Omental fat pad (tissue), 4 donors: Measurements from ENCODE around the gene RNF123. TPM values are rescaled to one million over a fixed set of nuclear protein-coding genes. Genes with fewer than 3 reads are reported as not detected.

Source experiments
- ATAC-seq: fragments of 150-250 bp; one replicate; pipeline ENCODE4 v1.9.1; 2016; ENCODE audit warnings: mild to moderate bottlenecking, moderate library complexity; ENCODE audit not compliant: low FRiP score
- DNase-seq: peaks from one replicate; pipeline ENCODE4 v3.0.0-alpha.2; 2019; ENCODE audit warnings: low spot score
- total RNA-seq, 4 donors: library from RNA; depleted of rRNA; stranded (reverse); fragments of >200 nt; gene quantifications; one replicate each; pipeline ENCODE4 v1.1.0, GENCODE V29; 2016
- TF ChIP-seq, protein P1 (sequence below), 3 donors: fragments of 450-650 bp; IDR thresholded peaks; one replicate each; pipeline ENCODE4 v1.5.1; 2016 to 2017; ENCODE audit warnings: antibody characterized with exemption in 3 of 3, mild to moderate bottlenecking in 3 of 3, moderate library complexity in 2 of 3

RNF123 gene
- total RNA-seq, 4 donors from 2014 or later = 22.2 to 28.7 (median 26.7) TPM

DNA sequence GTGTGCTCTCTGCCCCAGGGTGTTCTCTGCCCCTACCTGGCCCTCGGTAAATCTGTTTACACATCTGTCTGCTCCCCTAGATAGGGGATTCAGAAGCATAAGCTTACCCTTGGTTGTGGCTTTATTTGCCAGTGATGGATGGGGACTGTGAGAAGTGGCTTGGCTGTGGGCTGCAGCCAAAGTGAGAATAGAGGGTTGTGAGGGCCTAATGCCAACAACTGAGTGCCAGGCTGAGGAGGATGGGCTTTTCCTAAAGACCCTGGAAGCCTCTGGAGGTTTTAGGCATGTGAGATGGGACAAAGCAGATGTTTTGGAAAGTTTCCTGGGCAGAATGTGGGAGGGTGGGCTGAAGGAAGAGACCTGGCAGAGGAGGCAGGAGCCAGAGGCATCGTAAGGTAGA lies 30.6 kb upstream of the RNF123 start:
- ATAC-seq (no peak), DNase-seq (no peak)
- TF ChIP-seq, protein P1, sequence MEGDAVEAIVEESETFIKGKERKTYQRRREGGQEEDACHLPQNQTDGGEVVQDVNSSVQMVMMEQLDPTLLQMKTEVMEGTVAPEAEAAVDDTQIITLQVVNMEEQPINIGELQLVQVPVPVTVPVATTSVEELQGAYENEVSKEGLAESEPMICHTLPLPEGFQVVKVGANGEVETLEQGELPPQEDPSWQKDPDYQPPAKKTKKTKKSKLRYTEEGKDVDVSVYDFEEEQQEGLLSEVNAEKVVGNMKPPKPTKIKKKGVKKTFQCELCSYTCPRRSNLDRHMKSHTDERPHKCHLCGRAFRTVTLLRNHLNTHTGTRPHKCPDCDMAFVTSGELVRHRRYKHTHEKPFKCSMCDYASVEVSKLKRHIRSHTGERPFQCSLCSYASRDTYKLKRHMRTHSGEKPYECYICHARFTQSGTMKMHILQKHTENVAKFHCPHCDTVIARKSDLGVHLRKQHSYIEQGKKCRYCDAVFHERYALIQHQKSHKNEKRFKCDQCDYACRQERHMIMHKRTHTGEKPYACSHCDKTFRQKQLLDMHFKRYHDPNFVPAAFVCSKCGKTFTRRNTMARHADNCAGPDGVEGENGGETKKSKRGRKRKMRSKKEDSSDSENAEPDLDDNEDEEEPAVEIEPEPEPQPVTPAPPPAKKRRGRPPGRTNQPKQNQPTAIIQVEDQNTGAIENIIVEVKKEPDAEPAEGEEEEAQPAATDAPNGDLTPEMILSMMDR (IDR thresholded peaks at IDR 0.05) = no peak

DNA sequence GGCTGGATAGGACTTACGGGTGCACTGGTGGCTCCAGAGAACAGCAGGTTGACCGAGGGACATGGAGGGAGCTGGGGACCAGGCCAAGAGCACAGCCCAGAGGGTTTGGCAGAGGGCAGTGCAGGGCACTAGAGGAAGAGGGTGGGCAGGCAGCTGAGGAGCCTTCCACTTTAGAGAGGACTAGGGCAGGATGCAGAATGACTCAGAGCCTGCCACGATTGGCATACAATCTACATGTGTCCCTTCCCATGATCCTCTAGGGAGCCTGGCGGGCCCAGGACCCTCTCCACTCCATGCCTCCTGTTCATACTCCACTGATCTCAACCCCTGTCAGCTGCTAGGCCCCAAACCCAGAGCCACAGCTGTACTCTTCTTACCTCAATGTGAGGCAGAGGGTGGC lies 29.6 kb upstream of the RNF123 start:
- TF ChIP-seq, protein P1 (IDR thresholded peaks at IDR 0.05) = no peak
- ATAC-seq = no peak
- no peak for DNase-seq

DNA sequence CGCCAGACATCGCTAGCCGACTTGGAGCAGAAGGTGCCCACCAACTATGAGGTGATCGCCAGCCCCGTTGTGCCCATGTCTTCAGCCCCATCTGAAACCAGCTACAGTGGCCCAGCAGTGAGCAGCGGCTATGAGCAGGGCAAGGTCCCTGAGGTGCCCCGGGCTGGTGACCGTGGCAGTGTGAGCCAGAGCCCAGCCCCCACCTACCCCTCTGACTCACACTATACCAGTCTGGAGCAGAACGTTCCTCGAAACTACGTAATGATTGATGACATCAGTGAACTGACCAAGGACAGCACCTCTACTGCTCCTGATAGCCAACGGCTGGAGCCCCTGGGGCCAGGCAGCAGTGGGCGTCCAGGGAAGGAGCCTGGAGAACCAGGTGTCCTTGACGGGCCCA lies 28.1 kb upstream of the RNF123 start:
- no peak for DNase-seq
- no peak for ATAC-seq
- TF ChIP-seq, protein P1 (IDR thresholded peaks at IDR 0.05) = no peak

DNA sequence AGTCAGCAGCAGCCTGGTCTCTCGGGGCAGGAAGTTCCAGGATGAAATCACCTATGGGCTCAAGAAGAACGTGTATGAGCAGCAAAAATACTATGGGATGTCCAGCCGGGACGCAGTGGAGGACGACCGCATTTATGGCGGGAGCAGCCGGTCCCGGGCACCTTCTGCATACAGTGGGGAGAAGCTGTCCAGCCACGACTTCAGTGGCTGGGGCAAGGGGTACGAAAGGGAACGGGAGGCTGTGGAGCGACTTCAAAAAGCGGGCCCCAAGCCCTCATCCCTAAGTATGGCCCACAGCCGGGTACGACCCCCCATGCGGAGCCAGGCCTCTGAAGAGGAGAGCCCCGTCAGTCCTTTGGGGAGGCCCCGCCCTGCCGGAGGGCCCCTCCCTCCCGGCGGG lies 27.3 kb upstream of the RNF123 start:
- no peak for ATAC-seq
- TF ChIP-seq, protein P1 (IDR thresholded peaks at IDR 0.05) = no peak
- DNase-seq = no peak

DNA sequence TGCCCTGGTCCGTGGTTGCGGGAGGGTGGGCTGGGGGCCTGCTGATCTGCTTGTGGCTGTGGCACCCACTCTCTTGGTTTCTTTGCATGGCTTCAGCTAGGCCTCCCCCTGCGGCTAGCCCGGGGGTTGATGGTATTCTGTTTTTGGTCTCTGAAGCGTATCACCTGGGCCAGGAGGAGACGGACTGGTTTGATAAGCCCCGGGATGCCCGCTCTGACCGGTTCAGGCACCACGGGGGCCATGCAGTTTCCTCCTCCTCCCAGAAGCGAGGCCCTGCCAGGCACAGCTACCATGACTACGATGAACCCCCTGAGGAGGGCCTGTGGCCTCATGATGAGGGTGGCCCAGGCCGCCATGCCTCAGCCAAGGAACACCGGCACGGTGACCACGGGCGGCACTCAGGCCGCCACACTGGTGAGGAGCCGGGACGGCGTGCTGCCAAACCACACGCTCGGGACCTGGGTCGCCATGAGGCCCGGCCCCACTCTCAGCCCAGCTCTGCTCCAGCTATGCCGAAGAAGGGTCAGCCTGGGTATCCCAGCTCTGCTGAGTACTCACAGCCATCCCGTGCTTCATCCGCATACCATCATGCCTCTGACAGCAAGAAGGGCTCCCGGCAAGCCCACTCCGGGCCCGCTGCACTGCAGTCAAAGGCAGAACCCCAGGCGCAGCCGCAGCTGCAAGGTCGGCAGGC lies 26.5 kb upstream of the RNF123 start:
- ATAC-seq (no peak), DNase-seq (no peak)
- TF ChIP-seq, protein P1 (IDR thresholded peaks at IDR 0.05) = no peak

DNA sequence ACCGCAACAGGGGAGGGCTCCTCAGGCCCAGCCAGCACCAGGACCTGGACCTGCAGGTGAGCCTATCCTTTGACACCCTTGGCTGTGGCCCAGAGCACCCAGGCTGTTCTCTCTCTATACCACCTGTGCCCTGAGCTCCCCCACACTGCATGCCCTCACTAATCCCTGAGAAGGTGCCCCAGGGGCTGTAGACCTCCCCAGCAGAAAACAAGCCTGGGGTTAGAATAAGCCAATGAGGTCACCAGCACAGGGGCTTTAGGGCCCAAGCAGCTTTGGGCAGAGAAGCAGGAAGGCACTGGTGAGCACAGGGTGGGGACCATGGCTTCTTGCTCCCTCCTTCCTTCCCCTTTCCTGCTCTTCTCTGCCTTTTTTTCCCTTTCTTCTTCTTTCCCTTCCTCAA lies 25.5 kb upstream of the RNF123 start:
- ATAC-seq = no peak
- TF ChIP-seq, protein P1 (IDR thresholded peaks at IDR 0.05) = no peak

DNA sequence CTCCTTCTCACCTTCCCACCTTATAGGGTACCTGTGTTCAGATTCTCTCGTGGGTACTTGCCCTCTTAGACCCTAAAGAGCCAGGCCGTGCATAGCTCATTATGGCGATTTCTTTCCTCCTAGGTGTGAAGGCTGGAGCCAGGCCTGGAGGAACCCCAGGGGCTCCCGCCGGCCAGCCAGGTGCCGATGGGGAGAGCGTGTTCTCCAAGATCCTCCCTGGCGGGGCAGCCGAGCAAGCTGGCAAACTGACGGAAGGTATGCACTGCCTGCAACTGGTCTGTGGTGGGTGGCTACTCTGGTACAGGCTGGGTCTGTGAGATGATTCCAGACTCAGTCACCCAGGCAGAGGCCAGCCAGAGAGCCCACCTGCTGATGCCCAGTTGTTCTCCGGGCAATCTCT lies 25.1 kb upstream of the RNF123 start:
- TF ChIP-seq, protein P1 (IDR thresholded peaks at IDR 0.05) = no peak
- ATAC-seq (no peak), DNase-seq (no peak)

More for the DNA sequence above, 25.5 kb upstream of the RNF123 start:
- DNase-seq = no peak
